Activated CD8-positive, alpha-beta memory T cell treated with anti-CD3 and anti-CD28 coated beads for 48 hours (primary cell): Measurements from ENCODE around the gene RAB40C.

Experiments
- DNase-seq, 3 experiments: peaks; one replicate each; pipeline ENCODE4 v3.0.0-alpha.2; 2020; ENCODE audit warnings: low read depth in 2 of 3, low spot score in 2 of 3

RAB40C gene

GRCh38 chr16:559021-559380, 30.9 kb upstream of the RAB40C start:
- no peak for DNase-seq

DNA sequence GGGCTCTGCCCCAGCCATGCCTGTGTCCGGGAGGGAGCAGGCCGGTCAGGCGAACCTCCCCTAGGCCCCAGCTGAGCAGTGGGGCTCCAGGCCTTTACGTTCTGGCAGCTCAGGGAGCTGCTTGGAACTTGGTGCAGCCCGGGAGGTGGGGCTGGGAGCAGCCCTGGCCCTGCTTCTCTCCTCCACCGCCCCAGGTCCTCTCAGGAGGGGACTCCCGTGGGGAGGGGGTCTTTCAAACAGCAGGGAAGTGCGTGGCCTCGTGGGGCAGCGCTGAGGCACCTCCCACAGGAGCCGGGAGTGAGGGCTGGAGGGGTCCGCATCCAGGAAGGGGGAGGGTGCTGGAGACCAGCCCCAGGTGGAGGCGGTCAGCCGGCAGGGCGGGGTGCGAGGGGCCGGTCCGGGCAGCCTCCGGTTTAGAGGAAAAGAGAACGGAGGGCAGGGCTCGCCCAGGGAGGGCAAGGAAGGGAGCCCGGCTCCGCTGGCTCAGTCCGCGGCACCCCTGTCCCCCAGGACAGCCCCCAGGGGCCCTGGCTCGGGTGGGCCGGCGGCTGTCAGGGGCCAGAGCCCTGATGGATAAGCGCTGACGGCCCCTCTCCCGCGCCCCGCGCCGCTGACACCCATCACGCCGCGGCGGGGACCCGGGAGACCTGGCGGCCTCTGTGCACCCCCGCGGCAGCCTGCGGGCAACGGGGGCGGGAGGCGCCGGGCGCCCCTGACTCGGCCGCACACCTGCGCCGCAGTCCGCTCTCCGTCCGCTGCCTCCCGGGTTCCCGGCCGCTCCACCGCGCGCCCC, 30.3 kb upstream of the RAB40C start:
- DNase-seq, result no peak

DNA sequence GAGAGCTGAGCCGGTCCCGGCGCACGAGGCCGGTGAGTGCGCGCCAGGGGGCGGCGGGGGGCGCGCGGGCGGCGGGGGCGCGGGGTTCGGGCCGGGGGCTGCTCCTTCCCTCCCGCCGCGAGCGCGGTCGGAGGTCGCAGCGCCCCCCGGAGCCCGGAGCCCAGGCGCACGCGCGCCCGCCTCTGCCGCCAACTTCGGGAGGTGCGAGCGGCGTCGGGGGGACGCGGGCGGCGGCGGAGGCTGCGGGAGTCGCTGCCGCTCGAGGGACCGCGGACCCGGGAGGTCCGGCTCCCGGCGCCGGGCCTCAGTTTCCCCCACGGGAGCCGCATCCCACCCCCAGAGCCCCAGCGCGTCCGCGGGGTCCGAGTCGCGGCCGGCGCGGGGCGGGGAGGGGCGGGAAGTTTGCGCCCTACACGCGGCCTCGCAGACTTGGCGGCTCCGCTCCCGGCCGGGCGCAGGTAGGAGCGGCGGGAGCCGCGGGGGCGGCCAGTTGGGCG, 29.6 kb upstream of the RAB40C start, which contains the start of gene PRR35:
PRR35 (plus strand) TSS at position 191 of the 497 bp plus-strand sequence. CDS start 2,901 bp downstream, outside the sequence.
- DNase-seq, result no peak

DNA sequence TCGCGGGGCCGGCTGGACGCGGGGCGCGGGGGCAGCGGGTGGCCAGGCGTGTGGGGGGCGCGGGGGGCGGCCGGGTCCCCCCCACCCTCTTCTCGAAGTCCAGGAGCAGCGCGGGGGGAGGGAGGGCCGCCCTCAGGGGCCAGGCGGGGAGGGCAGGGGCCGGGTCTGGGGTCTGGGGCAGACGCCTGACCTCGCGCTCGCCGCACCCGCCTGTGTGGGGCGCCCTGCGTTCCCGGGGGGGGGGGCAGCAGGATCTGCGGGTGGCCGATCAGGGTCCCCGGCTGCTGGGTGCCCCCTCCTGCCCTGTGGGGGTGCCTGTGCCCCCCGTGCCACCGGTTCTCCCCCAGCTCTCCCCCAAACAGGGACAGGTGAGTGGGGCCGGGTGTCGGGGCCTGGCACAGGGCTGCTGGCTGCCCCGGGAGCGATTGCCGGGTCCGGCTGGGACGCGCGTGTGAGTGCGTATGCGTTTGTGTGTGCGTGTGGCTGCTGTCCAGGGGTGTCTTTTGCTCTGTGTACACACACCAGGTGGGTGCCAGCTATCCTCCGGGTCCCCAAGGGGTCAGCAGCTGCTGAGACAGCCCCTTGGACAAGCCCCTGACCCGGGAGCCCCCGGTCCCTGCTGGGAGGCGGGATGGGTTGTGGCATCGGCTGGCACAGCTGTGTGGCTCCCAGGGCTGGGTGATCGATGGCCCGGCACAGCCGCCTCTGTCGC, 29.0 kb upstream of the RAB40C start:
- DNase-seq, result no peak

- DNase-seq, result no peak
Observed at GRCh38 chr16:561413-561794, 28.5 kb upstream of the RAB40C start.

DNA sequence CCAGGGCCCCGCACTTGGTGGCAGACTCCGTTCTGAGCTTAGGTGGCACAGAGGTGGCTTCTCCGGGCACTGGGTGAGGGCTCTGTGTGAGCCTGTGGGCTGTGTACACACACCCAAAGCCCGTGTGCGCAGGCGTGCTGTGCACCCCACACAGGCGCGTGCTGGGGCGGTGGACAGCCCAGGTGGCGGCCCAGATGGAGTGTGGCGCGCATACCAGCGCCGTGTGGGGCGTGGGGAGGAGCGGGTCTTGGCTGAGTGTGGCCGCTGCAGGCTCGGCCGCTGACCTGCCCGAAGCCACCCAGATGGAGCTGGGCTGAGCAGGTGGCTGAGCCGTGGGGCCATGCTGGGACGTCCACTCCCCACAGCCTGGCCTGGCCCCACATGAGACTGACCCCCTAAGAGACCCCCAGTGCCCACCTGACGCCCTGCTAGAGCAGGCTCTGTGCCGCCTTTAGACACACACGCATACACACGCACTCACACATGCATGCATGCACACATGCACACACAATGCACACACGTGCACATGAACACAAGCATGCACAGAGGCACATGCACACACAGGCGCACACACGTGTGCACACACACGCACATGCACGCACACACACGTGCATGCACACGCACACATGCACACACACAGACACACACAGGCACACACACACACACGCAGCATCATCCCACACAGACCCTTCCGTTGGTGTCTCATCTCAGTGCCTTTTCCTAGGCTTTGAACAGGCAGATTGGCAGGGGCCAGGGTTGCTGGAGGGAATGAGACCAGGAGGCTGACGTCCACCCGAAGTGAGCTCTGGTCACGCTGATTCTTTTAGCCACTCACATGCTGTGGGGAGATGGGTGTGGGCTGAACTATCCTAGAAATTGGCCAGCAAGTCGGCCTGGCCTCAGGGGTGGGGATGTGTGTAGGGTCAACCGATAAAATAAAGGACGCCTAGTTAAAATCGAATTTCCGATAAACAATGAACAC, 27.6 kb upstream of the RAB40C start:
- no peak for DNase-seq

GRCh38 chr16:563072-563644, 26.7 kb upstream of the RAB40C start:
- DNase-seq, result no peak

DNA sequence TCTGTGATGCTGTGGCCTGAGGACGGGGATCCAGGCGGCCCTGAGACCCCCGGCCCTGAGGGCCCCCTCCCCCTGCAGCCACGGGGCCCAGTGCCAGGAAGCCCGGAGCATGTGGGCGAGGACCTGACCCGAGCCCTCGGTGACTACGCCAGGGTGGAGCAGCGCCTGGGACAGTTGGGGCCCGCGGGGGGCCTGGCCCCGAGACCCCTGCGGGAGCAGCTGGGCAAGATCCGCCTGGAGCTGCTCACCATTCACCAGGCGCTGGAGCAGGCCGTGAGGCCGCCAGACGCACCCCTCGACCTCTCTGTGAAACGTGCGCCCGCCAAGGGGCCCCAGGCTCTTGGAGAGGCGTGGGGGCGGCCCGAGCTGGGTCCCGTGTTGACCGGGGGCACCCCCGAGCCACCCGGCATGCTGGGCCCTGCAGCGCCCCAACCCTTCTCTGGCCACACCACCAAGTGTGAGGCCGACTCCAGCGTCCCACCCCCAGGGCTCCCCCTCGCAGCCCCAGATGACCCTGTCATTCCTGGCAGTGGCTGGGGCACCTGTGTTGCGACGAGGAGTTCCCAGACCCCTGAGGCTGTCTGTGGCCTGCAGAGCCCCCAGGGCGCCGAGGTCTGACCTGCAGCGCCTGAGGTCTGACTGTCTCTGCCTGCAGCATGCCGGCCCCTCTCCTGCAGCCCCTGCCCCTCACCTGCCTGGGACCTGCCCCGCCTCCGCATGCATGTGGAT, 25.0 kb upstream of the RAB40C start:
- DNase-seq, result no peak

GRCh38 chr16:565419-566330, 24.2 kb upstream of the RAB40C start:
- DNase-seq, result no peak

- no peak for DNase-seq
Observed at GRCh38 chr16:566475-567372, 23.1 kb upstream of the RAB40C start, which contains the start of gene NHLRC4. TSS of gene NHLRC4 (plus strand) at chr16:567005. CDS start at chr16:568048, 1,043 bp downstream.

- no peak for DNase-seq
Observed at GRCh38 chr16:567373-568256, 22.3 kb upstream of the RAB40C start.

GRCh38 chr16:568401-569258, 21.2 kb upstream of the RAB40C start:
- DNase-seq, result no peak

DNA sequence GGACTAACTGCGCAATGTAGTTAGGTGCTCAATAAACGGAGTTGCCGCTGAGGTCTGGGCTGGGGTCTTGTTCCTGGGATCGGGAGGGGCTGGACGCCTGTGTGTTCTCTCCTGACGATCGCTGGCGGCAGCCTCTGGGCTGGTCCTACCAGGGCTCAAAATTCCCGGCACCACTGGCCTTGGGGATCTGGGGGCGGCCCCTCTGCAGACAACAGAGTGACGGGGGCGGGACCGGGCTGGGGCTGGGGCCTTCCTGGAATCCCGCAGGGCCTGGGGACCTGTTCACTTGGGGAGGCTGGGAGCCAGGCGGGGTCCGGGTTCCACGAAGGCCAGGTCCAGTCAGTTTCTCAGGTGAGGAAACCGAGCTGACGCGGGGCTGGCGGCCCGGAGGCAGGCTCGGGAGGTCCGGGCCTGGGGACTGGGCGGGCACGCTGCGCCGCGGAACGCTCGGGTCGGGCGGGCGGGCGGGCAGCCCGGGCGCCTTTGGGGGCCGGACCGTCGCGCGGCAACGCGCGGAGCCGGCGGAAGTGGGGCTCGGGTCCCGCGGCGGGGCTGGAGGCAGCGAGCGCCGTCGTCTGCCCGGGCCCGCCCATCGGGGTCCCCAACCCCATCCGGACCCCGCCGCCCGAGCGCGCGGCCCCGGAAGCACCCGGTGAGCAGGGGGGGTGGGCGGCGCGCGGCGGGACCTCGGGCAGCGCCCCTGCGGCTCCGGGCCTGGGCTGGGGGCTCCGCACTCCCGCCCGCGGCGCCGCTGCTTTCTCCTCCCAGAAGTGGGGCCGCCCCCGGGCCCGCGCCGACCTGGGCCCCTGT, 20.2 kb upstream of the RAB40C start, which contains the start of gene PIGQ:
PIGQ (plus strand) TSS at position 524 of the 810 bp plus-strand sequence. CDS start 4,107 bp downstream, outside the sequence.
- peak; percentile 47 to 57 (median 48) for DNase-seq

DNA sequence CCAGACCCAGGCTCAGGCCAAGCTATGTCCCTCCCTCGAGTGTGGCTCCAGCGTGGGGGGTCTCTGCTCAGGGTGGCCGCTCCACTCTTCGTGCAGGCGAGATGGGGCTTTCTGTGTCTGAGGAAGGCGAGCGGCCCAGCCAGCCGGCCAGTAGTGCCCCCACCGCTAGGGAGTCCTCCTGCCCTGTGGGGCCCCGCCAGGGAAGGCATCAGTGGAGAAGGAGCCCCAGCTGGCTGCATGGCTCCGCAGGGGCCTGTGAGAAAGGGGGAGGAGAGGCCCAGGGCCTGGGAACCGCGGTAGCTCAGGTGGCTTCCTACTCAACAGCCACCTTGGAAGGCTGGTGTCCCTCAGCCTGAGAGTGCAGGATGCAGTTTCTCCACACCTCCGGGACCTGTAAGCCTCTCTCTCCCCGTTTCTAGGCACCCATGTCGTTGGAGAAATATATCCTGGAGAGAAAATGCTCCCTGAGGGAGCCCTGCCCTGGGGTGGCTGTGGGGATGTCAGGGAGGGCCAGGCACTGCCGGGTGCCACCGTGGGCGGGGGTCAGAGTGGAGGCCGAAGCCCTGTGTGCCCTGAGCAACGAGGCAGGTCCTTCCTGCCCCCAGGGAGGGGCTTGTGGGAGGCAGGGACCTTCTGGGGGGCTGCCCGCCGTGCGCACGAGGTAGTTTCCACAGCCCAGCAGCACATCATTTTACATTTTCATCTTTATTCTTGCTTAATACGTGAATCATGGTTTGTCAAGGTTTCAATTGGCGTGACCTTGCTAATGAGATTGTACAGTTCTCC, 16.8 kb upstream of the RAB40C start:
- no peak for DNase-seq
